GM19397 (cell line): ENCODE results near the gene BPIFB2.

ENCODE experiments used
- ATAC-seq: cut with Tn5 transposase; IDR thresholded peaks from one replicate; pipeline ENCODE4 v1.9.1; 2021; ENCODE audit warnings: mild to moderate bottlenecking, moderate library complexity; ENCODE audit not compliant: unreplicated experiment

The BPIFB2 gene

GRCh38 chr20:32984196-32984595 is 23.3 kb upstream of the BPIFB2 start:
- ATAC-seq, result no peak

- ATAC-seq, result no peak
Observed at GRCh38 chr20:32984631-32985354, 22.7 kb upstream of the BPIFB2 start.

- ATAC-seq, result no peak
Observed at GRCh38 chr20:32985596-32985995, 21.9 kb upstream of the BPIFB2 start.

GRCh38 chr20:32986331-32986966 is 21.1 kb upstream of the BPIFB2 start:
- ATAC-seq, result no peak

GRCh38 chr20:32987044-32987825 is 20.3 kb upstream of the BPIFB2 start:
- no peak for ATAC-seq

GRCh38 chr20:32988008-32988407 is 19.5 kb upstream of the BPIFB2 start:
- no peak for ATAC-seq

GRCh38 chr20:32989507-32990283 is 17.8 kb upstream of the BPIFB2 start:
- ATAC-seq, result no peak

- no peak for ATAC-seq
Observed at GRCh38 chr20:32990426-32990825, 17.1 kb upstream of the BPIFB2 start.

- no peak for ATAC-seq
Observed at GRCh38 chr20:32991383-32991782, 16.1 kb upstream of the BPIFB2 start.

GRCh38 chr20:32991792-32992641 is 15.5 kb upstream of the BPIFB2 start:
- no peak for ATAC-seq

GRCh38 chr20:32993496-32994050 is 13.9 kb upstream of the BPIFB2 start:
- ATAC-seq, result no peak

- no peak for ATAC-seq
Observed at GRCh38 chr20:32995802-32996201, 11.7 kb upstream of the BPIFB2 start.

- ATAC-seq, result no peak
Observed at GRCh38 chr20:32997431-32997830, 10.1 kb upstream of the BPIFB2 start.

- no peak for ATAC-seq
Observed at GRCh38 chr20:32999603-33000250, 7.8 kb upstream of the BPIFB2 start.

- ATAC-seq, result no peak
Observed at GRCh38 chr20:33000802-33001466, 6.6 kb upstream of the BPIFB2 start.

- no peak for ATAC-seq
Observed at GRCh38 chr20:33002087-33002808, 5.3 kb upstream of the BPIFB2 start.

- ATAC-seq, result no peak
Observed at GRCh38 chr20:33004141-33004751, 3.3 kb upstream of the BPIFB2 start, which contains the start of gene SUN5. SUN5 (minus strand) TSS chr20:33004433; CDS start chr20:33004340, 93 bp downstream.

GRCh38 chr20:33005132-33005566 is 2.4 kb upstream of the BPIFB2 start:
- no peak for ATAC-seq
